ENCODE data around the gene G6PC2.
"Not testable (repeated sequence)": the region's sequence is repeated elsewhere in the genome, so short reads cannot be mapped to it uniquely, and the experiment has no call there.

G6PC2 gene

GRCh38 chr2:168901003-168901402, at the start of gene G6PC2:
Gene G6PC2, plus strand, starts transcription at chr2:168901291. Its CDS starts 41 bp downstream, at chr2:168901332.
- DNase-seq = no peak

- DNase-seq = no peak
Measured at GRCh38 chr2:168851674-168852320, 49.3 kb upstream of the G6PC2 start.

- DNase-seq = no peak
Measured at GRCh38 chr2:168852481-168852880, 48.6 kb upstream of the G6PC2 start.

- no peak for DNase-seq
Measured at GRCh38 chr2:168853471-168853870, 47.6 kb upstream of the G6PC2 start.

GRCh38 chr2:168854651-168855050, 46.4 kb upstream of the G6PC2 start:
- no peak for DNase-seq

- DNase-seq = no peak
Measured at GRCh38 chr2:168855601-168856000, 45.5 kb upstream of the G6PC2 start.

- DNase-seq = no peak
Measured at GRCh38 chr2:168858146-168858545, 42.9 kb upstream of the G6PC2 start.

GRCh38 chr2:168867164-168867563, 33.9 kb upstream of the G6PC2 start:
- DNase-seq = not testable (repeated sequence)

- DNase-seq = not testable (repeated sequence)
Measured at GRCh38 chr2:168870369-168870768, 30.7 kb upstream of the G6PC2 start.

- not testable (repeated sequence) for DNase-seq
Measured at GRCh38 chr2:168870824-168871223, 30.3 kb upstream of the G6PC2 start.

GRCh38 chr2:168874368-168875054, 26.6 kb upstream of the G6PC2 start:
- no peak for DNase-seq

GRCh38 chr2:168882163-168882562, 18.9 kb upstream of the G6PC2 start:
- not testable (repeated sequence) for DNase-seq

GRCh38 chr2:168884975-168885374, 16.1 kb upstream of the G6PC2 start:
- DNase-seq = no peak

- DNase-seq = no peak
Measured at GRCh38 chr2:168889635-168890005, 11.5 kb upstream of the G6PC2 start.

GRCh38 chr2:168890006-168890782, 10.9 kb upstream of the G6PC2 start, which contains the start of gene SPC25:
Gene SPC25, minus strand, starts transcription at chr2:168890430. Its CDS starts 911 bp downstream, at chr2:168889519.
- DNase-seq = peak; percentile 92

GRCh38 chr2:168892327-168892726, 8.8 kb upstream of the G6PC2 start:
- DNase-seq = no peak

GRCh38 chr2:168894101-168894500, 7.0 kb upstream of the G6PC2 start:
- DNase-seq = no peak

- DNase-seq = no peak
Measured at GRCh38 chr2:168894720-168895119, 6.4 kb upstream of the G6PC2 start.

- DNase-seq = no peak
Measured at GRCh38 chr2:168895771-168896170, 5.3 kb upstream of the G6PC2 start.

- DNase-seq = no peak
Measured at GRCh38 chr2:168896783-168897182, 4.3 kb upstream of the G6PC2 start.

GRCh38 chr2:168897449-168897848, 3.6 kb upstream of the G6PC2 start:
- DNase-seq = no peak

GRCh38 chr2:168903888-168904287, 2.8 kb downstream of the G6PC2 start:
- DNase-seq = no peak

- no peak for DNase-seq
Measured at GRCh38 chr2:168904358-168904757, 3.3 kb downstream of the G6PC2 start.

Data from left hindlimb (tissue), 1 donor.